HepG2 (cell line): ENCODE measurements around the gene ATP13A5. TPM values are rescaled to one million over a fixed set of nuclear protein-coding genes. Genes with fewer than 3 reads are reported as not detected.
A peak's percentile ranks its signal among the peaks of the same experiment; 100 is the strongest.

Source experiments
- ATAC-seq: fragments of 200-7000 bp; cut with Tn5 transposase; 3 replicates; pipeline ENCODE4 v1.9.1; 2020; ENCODE audit warnings: mild to moderate bottlenecking, moderate library complexity
- BruUV-seq: library from RNA; stranded (reverse); fragments of 400-500 nt; replicated peaks from 2 replicates; lab custom pipeline; 2021; lab: Mats Ljungman, UMichigan
- CTCF ChIA-PET: fragments of 300-600 bp; formaldehyde crosslinking; extraction: SDS; loops from one replicate; lab custom pipeline; 2021; ENCODE audit warnings: low total read pairs, inconsistent platforms, low intra/inter-chr PET ratio; lab: Yijun Ruan, JAX
- POLR2A ChIA-PET: fragments of 350-600 bp; sonication (Branson Sonifier 250); formaldehyde crosslinking; loops from one replicate; lab custom pipeline; 2020; ENCODE audit warnings: antibody characterized with exemption, inconsistent platforms; lab: Yijun Ruan, JAX
- DNase-seq: peaks from one replicate; pipeline ENCODE4 v3.0.0-alpha.2; 2015; ENCODE audit warnings: low spot score
- FAIRE-seq: peaks from 3 replicates; lab custom pipeline; 2011; peaks lifted over from hg19 to GRCh38; lab: Jason Lieb, UNC
- H2AFZ ChIP-seq: one replicate; pipeline ENCODE4 v1.6.1; 2011; ENCODE audit warnings: low read length, inconsistent platforms
- H3K27ac ChIP-seq: fragments of 300-600 bp; 3 replicates; pipeline ENCODE4 v1.8.0; 2011; ENCODE audit warnings: mixed run types, mild to moderate bottlenecking, mixed read lengths, low read length, inconsistent platforms; ENCODE audit not compliant: insufficient read depth; ENCODE audit errors: extremely low read length
- H3K27me3 ChIP-seq, 2 experiments: fragments of 200-600 bp in 1 of 2; 2 replicates in 1 of 2; 3 replicates in 1 of 2; pipeline versions ENCODE4 v1.6.0 to v1.8.0; 2011; ENCODE audit warnings: low read length in 2 of 2, mild to moderate bottlenecking in 2 of 2, moderate library complexity in 2 of 2, inconsistent platforms in 1 of 2; ENCODE audit not compliant: insufficient read depth in 2 of 2, control insufficient read depth in 1 of 2
- H3K36me3 ChIP-seq, 2 experiments: fragments of 200-600 bp in 1 of 2; replicated peaks in 1 of 2; 2 replicates in 1 of 2; 3 replicates in 1 of 2; pipeline versions ENCODE4 v1.5.1 to v1.8.0; 2011; ENCODE audit warnings: low read length in 2 of 2, inconsistent platforms in 1 of 2; ENCODE audit not compliant: insufficient read depth in 2 of 2, control insufficient read depth in 1 of 2
- H3K4me1 ChIP-seq: 2 replicates; pipeline ENCODE4 v1.5.1; 2012; ENCODE audit warnings: low read length, inconsistent platforms; ENCODE audit not compliant: insufficient read depth
- H3K4me2 ChIP-seq: 2 replicates; pipeline ENCODE4 v1.6.0; 2011; ENCODE audit warnings: low read depth, low read length, inconsistent platforms
- H3K4me3 ChIP-seq, 3 experiments: fragments of 200-600 bp in 1 of 3; sonication (generic), shearing (Covaris generic) in 1 of 3; replicated peaks in 1 of 3; 2 replicates each; pipeline ENCODE4 v1.5.1; 2011 to 2016; ENCODE audit warnings: low read length in 3 of 3, inconsistent platforms in 2 of 3, low read depth in 2 of 3, mild to moderate bottlenecking in 2 of 3, control low read depth in 1 of 3, mixed read lengths in 1 of 3; ENCODE audit not compliant: insufficient read depth in 1 of 3
- H3K79me2 ChIP-seq: one replicate; pipeline ENCODE4 v1.6.1; 2011; ENCODE audit warnings: low read length, inconsistent platforms; ENCODE audit not compliant: insufficient read depth
- H3K9ac ChIP-seq: 2 replicates; pipeline ENCODE4 v1.6.0; 2011; ENCODE audit warnings: mild to moderate bottlenecking, low read depth, low read length, inconsistent platforms; ENCODE audit not compliant: insufficient read depth
- H3K9me3 ChIP-seq: 2 replicates; pipeline ENCODE4 v1.5.1; 2012; ENCODE audit warnings: mild to moderate bottlenecking, low read length
- H4K20me1 ChIP-seq: 2 replicates; pipeline ENCODE4 v1.6.0; 2011; ENCODE audit warnings: inconsistent platforms, mild to moderate bottlenecking, low read length, moderate library complexity; ENCODE audit not compliant: insufficient read depth
- ATM ChIP-seq: fragments of 450-650 bp; IDR thresholded peaks from 2 replicates; pipeline ENCODE4 v1.7.1; 2017; ENCODE audit warnings: mild to moderate bottlenecking, borderline replicate concordance
- CCDC6 ChIP-seq: sonication (generic); formaldehyde crosslinking; IDR thresholded peaks from 2 replicates; pipeline ENCODE4 v1.8.1; 2022; ENCODE audit warnings: mild to moderate bottlenecking, missing genetic modification reagents, moderate library complexity
- EZH2 ChIP-seq: conservative IDR thresholded peaks from 2 replicates; pipeline ENCODE4 v1.6.1; 2012; ENCODE audit warnings: mild to moderate bottlenecking, low read depth, low read length, moderate library complexity
- FOSL1 ChIP-seq: sonication (generic); formaldehyde crosslinking; IDR thresholded peaks from 2 replicates; pipeline ENCODE4 v1.9.0; 2021; ENCODE audit warnings: missing genetic modification reagents, borderline replicate concordance
- HOXA5 ChIP-seq: sonication (generic); formaldehyde crosslinking; IDR thresholded peaks from 2 replicates; pipeline ENCODE4 v1.4.0; 2020; ENCODE audit warnings: missing genetic modification reagents
- ISL2 ChIP-seq: sonication (generic); formaldehyde crosslinking; IDR thresholded peaks from 2 replicates; pipeline ENCODE4 v1.5.0; 2020; ENCODE audit warnings: missing genetic modification reagents
- MLLT10 ChIP-seq: sonication (generic); formaldehyde crosslinking; IDR thresholded peaks from 2 replicates; pipeline ENCODE4 v1.4.0; 2020; ENCODE audit warnings: missing genetic modification reagents
- PLRG1 ChIP-seq: fragments of 450-650 bp; conservative IDR thresholded peaks from 2 replicates; pipeline ENCODE4 v1.6.1; 2016
- POLR2AphosphoS2 ChIP-seq: IDR thresholded peaks from 2 replicates; pipeline ENCODE4 v1.6.1; 2011; ENCODE audit warnings: low read depth, low read length, improper control_type of control experiment
- SRF ChIP-seq: IDR thresholded peaks from 2 replicates; pipeline ENCODE4 v1.6.1; 2011; ENCODE audit warnings: mild to moderate bottlenecking, low read depth, low read length, moderate library complexity
- ZNF775 ChIP-seq: sonication (generic); formaldehyde crosslinking; IDR thresholded peaks from 2 replicates; pipeline ENCODE4 v1.4.0; 2020; ENCODE audit warnings: missing genetic modification reagents, mild to moderate bottlenecking, moderate library complexity, borderline replicate concordance
- ZSCAN12 ChIP-seq: sonication (generic); formaldehyde crosslinking; IDR thresholded peaks from 2 replicates; pipeline ENCODE4 v1.9.0; 2021; ENCODE audit warnings: mild to moderate bottlenecking, missing genetic modification reagents
- WGBS: methylation state at CpG from one replicate; pipeline ENCODE4 v1.1.6; 2017; ENCODE audit warnings: low lambda C conversion rate; 5-methylcytosine and 5-hydroxymethylcytosine counted together
- in situ Hi-C: cut with HindIII; loops from 2 replicates; pipeline ENCODE4 v1.10.0; 2017; ENCODE audit warnings: low pct_unique_long_range_greater_than_20kb; ENCODE audit not compliant: extremely low pct_ligation_motif_present
- intact Hi-C: fragments of 100-400 bp; cut with micrococcal nuclease; formaldehyde crosslinking; loops from one replicate; pipeline ENCODE4 v1.10.0; 2022; ENCODE audit not compliant: unreplicated experiment
- polyA plus RNA-seq, 8 experiments: library from polyadenylated mRNA; depleted of rRNA in 3 of 8; stranded (reverse) in 7 of 8; unstranded in 1 of 8; fragments of >200 nt; fragmentation: Illumina TruSeq in 4 of 8; extraction: Trizol in 4 of 8; gene quantifications; 2 replicates each; pipeline versions ENCODE4 v1.2.1 to v1.2.3, GENCODE V29; 2011 to 2016; ENCODE audit warnings: low read depth in 4 of 8, missing spikeins in 1 of 8, mixed read lengths in 1 of 8; ENCODE audit not compliant: insufficient read depth in 1 of 8
- total RNA-seq, 5 experiments: library from RNA; depleted of rRNA; stranded (reverse); fragments of >200 nt; fragmentation: Illumina TruSeq; extraction: Trizol; gene quantifications; 2 replicates each; pipeline ENCODE4 v1.2.3, GENCODE V29; 2016; ENCODE audit warnings: low read depth in 1 of 5
- TF ChIP-seq, protein P1 (sequence below): sonication (generic); formaldehyde crosslinking; IDR thresholded peaks from 2 replicates; pipeline ENCODE4 v1.4.0; 2020; ENCODE audit warnings: mild to moderate bottlenecking, missing genetic modification reagents
- TF ChIP-seq, protein P2 (sequence below): sonication (generic); formaldehyde crosslinking; IDR thresholded peaks from 2 replicates; pipeline ENCODE4 v1.4.0; 2020; ENCODE audit warnings: low read depth, mild to moderate bottlenecking, missing genetic modification reagents
- TF ChIP-seq, protein P3 (sequence below): sonication (generic); formaldehyde crosslinking; IDR thresholded peaks from 2 replicates; pipeline ENCODE4 v1.4.0; 2020; ENCODE audit warnings: missing genetic modification reagents, borderline replicate concordance
- TF ChIP-seq, protein P4 (sequence below): sonication (generic); formaldehyde crosslinking; IDR thresholded peaks from 2 replicates; pipeline ENCODE4 v1.4.0; 2020; ENCODE audit warnings: missing genetic modification reagents, mild to moderate bottlenecking, borderline replicate concordance

Gene ATP13A5
- total and polyA plus RNA-seq, 2 of the 13 experiments (the other 11 are each of a cell fraction or from before 2014, with no cell fraction given), result not detected

DNA sequence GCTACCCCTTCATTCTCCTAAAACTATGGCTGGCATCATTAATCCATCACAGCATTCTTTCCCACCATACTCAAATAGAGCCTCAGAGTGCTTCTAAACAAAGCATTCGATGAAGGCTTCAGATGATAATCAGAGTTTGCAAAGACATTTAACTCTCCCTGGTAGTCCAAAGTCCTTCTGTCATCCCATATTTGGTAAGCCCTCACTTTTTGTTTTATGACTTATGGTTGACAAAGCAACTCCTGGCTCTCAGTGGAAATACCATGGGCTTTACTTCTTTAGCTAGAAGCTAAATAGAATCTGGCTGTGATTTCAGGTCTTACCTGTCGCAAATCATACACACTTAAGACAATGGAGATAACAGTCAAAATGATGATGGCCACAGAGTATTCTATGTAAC is 27.8 kb downstream of the ATP13A5 start (continued):
- no peak for TF ChIP-seq CCDC6
- TF ChIP-seq SRF, result peak; percentile 78
- no peak for TF ChIP-seq ISL2 (CRISPR knock-in tag)
- TF ChIP-seq, all 625 proteins: peak for 1

DNA sequence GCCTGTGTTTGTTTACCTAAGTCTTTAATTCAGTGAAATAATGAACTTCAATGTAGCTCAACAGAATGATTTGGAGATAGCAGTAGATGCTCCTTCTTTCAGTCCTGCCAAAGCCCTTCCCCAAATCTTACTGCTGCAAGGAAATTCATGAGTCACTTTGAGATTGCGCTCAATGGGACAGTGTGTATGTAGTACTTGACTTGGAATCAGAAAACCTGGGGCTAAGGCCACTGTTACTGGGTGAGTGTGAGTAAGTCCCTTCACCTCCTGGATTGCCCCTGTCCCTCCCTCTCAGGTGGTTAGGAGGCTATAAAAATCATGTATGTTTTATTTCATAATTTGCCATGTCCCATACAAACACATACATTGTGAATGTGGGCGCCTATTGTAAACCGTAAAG is 29.9 kb downstream of the ATP13A5 start:
- no peaks in the 10 kb centered on the region for H3K79me2 ChIP-seq
- CTCF ChIA-PET, result no interaction called here
- no peaks in the 10 kb centered on the region for H3K4me1 ChIP-seq
- 0 out of 5 replicates have a peak, but pooled peaks cover 0 to 4% of the 10 kb centered on the region in 2 experiments for H3K27me3 ChIP-seq
- no peak overlapping the region for H3K4me3 ChIP-seq
- no peak overlapping the region for H3K4me2 ChIP-seq
- 45% methylated on average over 3 of the region's 3 CpGs for WGBS
- no peaks in the 10 kb centered on the region for H3K9me3 ChIP-seq
- POLR2A ChIA-PET, result no interaction called here
- H3K36me3 ChIP-seq, result no peaks in the 10 kb centered on the region
- BruUV-seq, result no TSS peak
- intact Hi-C loops, result no loop called here
- no peak for FAIRE-seq
- no peaks in the 10 kb centered on the region for H4K20me1 ChIP-seq
- no peak overlapping the region for H3K9ac ChIP-seq
- in situ Hi-C loops, result no loop called here
- DNase-seq, result no peak
- no peak overlapping the region for H3K27ac ChIP-seq
- no peak for ATAC-seq
- H2AFZ ChIP-seq, result no peak overlapping the region
- TF ChIP-seq PLRG1, result no peak
- no peak for TF ChIP-seq HOXA5
- TF ChIP-seq MLLT10 (CRISPR knock-in tag), result no peak
- no peak for TF ChIP-seq ZNF775 (CRISPR knock-in tag)
- TF ChIP-seq, protein P1, sequence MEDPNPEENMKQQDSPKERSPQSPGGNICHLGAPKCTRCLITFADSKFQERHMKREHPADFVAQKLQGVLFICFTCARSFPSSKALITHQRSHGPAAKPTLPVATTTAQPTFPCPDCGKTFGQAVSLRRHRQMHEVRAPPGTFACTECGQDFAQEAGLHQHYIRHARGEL (CRISPR knock-in tag), result no peak
- TF ChIP-seq, protein P2, sequence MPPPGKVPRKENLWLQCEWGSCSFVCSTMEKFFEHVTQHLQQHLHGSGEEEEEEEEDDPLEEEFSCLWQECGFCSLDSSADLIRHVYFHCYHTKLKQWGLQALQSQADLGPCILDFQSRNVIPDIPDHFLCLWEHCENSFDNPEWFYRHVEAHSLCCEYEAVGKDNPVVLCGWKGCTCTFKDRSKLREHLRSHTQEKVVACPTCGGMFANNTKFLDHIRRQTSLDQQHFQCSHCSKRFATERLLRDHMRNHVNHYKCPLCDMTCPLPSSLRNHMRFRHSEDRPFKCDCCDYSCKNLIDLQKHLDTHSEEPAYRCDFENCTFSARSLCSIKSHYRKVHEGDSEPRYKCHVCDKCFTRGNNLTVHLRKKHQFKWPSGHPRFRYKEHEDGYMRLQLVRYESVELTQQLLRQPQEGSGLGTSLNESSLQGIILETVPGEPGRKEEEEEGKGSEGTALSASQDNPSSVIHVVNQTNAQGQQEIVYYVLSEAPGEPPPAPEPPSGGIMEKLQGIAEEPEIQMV, result no peak
- TF ChIP-seq ZSCAN12, result no peak
- TF ChIP-seq, protein P3, sequence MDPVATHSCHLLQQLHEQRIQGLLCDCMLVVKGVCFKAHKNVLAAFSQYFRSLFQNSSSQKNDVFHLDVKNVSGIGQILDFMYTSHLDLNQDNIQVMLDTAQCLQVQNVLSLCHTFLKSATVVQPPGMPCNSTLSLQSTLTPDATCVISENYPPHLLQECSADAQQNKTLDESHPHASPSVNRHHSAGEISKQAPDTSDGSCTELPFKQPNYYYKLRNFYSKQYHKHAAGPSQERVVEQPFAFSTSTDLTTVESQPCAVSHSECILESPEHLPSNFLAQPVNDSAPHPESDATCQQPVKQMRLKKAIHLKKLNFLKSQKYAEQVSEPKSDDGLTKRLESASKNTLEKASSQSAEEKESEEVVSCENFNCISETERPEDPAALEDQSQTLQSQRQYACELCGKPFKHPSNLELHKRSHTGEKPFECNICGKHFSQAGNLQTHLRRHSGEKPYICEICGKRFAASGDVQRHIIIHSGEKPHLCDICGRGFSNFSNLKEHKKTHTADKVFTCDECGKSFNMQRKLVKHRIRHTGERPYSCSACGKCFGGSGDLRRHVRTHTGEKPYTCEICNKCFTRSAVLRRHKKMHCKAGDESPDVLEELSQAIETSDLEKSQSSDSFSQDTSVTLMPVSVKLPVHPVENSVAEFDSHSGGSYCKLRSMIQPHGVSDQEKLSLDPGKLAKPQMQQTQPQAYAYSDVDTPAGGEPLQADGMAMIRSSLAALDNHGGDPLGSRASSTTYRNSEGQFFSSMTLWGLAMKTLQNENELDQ (CRISPR knock-in tag), result no peak
- TF ChIP-seq FOSL1 (CRISPR knock-in tag), result no peak
- TF ChIP-seq POLR2AphosphoS2, result no peak
- TF ChIP-seq ATM, result no peak
- no peak for TF ChIP-seq EZH2
- TF ChIP-seq, protein P4, sequence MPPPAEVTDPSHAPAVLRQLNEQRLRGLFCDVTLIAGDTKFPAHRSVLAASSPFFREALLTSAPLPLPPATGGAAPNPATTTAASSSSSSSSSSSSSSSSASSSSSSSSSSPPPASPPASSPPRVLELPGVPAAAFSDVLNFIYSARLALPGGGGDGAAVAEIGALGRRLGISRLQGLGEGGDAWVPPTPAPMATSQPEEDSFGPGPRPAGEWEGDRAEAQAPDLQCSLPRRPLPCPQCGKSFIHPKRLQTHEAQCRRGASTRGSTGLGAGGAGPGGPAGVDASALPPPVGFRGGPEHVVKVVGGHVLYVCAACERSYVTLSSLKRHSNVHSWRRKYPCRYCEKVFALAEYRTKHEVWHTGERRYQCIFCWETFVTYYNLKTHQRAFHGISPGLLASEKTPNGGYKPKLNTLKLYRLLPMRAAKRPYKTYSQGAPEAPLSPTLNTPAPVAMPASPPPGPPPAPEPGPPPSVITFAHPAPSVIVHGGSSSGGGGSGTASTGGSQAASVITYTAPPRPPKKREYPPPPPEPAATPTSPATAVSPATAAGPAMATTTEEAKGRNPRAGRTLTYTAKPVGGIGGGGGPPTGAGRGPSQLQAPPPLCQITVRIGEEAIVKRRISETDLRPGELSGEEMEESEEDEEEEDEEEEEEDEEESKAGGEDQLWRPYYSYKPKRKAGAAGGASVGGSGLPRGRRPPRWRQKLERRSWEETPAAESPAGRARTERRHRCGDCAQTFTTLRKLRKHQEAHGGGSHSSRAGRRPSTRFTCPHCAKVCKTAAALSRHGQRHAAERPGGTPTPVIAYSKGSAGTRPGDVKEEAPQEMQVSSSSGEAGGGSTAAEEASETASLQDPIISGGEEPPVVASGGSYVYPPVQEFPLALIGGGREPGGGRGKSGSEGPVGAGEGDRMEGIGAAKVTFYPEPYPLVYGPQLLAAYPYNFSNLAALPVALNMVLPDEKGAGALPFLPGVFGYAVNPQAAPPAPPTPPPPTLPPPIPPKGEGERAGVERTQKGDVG (CRISPR knock-in tag), result no peak
